ENCODE measurements around the gene STPG3. TPM values are rescaled to one million over a fixed set of nuclear protein-coding genes. Genes with fewer than 3 reads are reported as not detected.

STPG3 gene
- polyA plus RNA-seq, 1 of the 3 experiments (the other 2 are of a cell fraction): not detected

DNA sequence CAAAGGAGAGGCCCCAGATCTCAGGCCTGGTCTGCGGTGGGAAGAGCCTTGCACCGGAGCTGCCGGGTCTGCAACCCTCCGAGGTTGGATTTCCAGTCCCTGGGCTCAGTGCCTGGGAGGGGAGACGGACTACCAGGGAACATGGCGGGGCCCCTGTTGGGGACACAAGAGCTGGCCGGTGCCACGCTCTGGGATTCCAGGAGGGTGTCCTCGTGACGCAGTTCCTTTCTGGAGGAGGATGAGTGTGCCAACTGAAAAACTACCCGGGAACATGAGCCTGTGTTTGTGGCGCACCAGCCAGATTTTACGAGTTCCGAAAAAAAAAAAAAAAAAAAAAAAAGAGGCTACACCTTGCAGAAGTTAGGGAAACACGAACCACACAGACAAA is 42.0 kb downstream of the STPG3 start:
- ChIA-PET POLR2A (no interaction called here), CTCF (interaction anchor here (0.7 to 3.1 kb wide), 3 partner anchors 9 to 13 kb away, joined by 3 to 13 read pairs (median 4); partner anchors contain the start of gene NRARP)
- Histone ChIP-seq H3K4me3 (ENCODE audit: low read depth in 2 of 2, low read length in 1 of 2) (no peak overlapping the region), H3K36me3 (replicated peaks in 1 of 2; ENCODE audit: control insufficient read depth in 1 of 2, insufficient read depth in 2 of 2, low read length in 1 of 2) (no peaks in the 10 kb centered on the region), H3K79me2 (ENCODE audit: insufficient read depth) (no peaks in the 10 kb centered on the region), H3K4me2 (no peak overlapping the region), H3K27ac (ENCODE audit: low read depth in 2 of 2, low read length in 1 of 2) (no peak overlapping the region), H3F3A (replicated peaks; ENCODE audit: insufficient read depth) (no peaks in the 10 kb centered on the region), H2AFZ (ENCODE audit: low read depth) (no peak overlapping the region), H3K9ac (no peak overlapping the region), H3K27me3 (ENCODE audit: insufficient read depth) (no peaks in the 10 kb centered on the region), H3K9me2 (no peaks in the 10 kb centered on the region), H4K20me1 (ENCODE audit: insufficient read depth) (no peaks in the 10 kb centered on the region), H3K9me3 (no peaks in the 10 kb centered on the region), H3K4me1 (ENCODE audit: control insufficient read depth in 1 of 2, insufficient read depth in 2 of 2, low read depth in 1 of 2, low read length in 1 of 2) (peaks cover 0 to 19% of the 10 kb centered on the region in 2 experiments; a peak in 1 of 4 replicates)
- TF ChIP-seq JUND (IDR thresholded peaks at IDR 0.05) (no peak), RAD21 (IDR thresholded peaks at IDR 0.05; ENCODE audit: low read length) (no peak), NFIC (IDR thresholded peaks at IDR 0.05; ENCODE audit: borderline replicate concordance) (no peak), GATA2 (CRISPR knock-in tag; IDR thresholded peaks at IDR 0.05) (no peak), RCOR1 (IDR thresholded peaks at IDR 0.05; ENCODE audit: low read length) (no peak), MEF2A (IDR thresholded peaks at IDR 0.05; ENCODE audit: borderline replicate concordance, low read depth) (no peak), YY1 (IDR thresholded peaks at IDR 0.05; ENCODE audit: low read depth) (no peak), EP300 (IDR thresholded peaks at IDR 0.05; ENCODE audit: borderline replicate concordance in 1 of 2, low read depth in 1 of 2, low read length in 1 of 2) (no peak), GABPA (IDR thresholded peaks at IDR 0.05; ENCODE audit: low read depth) (no peak), TEAD4 (IDR thresholded peaks at IDR 0.05; ENCODE audit: borderline replicate concordance, insufficient read depth) (no peak), RXRA (IDR thresholded peaks at IDR 0.05; ENCODE audit: borderline replicate concordance, low read depth) (no peak), USF2 (IDR thresholded peaks at IDR 0.05; ENCODE audit: borderline replicate concordance, low read depth, low read length) (no peak), SIN3A (IDR thresholded peaks at IDR 0.05; ENCODE audit: borderline replicate concordance, low read depth, low read length) (no peak), NRF1 (IDR thresholded peaks at IDR 0.05; ENCODE audit: low read depth, low read length) (no peak), REST (IDR thresholded peaks at IDR 0.05; ENCODE audit: low read depth, low read length) (no peak), FOSL2 (IDR thresholded peaks at IDR 0.05; ENCODE audit: borderline replicate concordance, low read depth) (no peak), EZH2phosphoT487 (IDR thresholded peaks at IDR 0.05; ENCODE audit: borderline replicate concordance, low read depth) (no peak), CTCF (IDR thresholded peaks at IDR 0.05) (no peak), TCF12 (IDR thresholded peaks at IDR 0.05) (no peak)
- TF ChIP-seq, protein P1, sequence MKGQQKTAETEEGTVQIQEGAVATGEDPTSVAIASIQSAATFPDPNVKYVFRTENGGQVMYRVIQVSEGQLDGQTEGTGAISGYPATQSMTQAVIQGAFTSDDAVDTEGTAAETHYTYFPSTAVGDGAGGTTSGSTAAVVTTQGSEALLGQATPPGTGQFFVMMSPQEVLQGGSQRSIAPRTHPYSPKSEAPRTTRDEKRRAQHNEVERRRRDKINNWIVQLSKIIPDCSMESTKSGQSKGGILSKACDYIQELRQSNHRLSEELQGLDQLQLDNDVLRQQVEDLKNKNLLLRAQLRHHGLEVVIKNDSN (IDR thresholded peaks at IDR 0.05; ENCODE audit: borderline replicate concordance, low read depth): no peak
- 81% methylated on average over 15 of the region's 15 CpGs for WGBS (ENCODE audit: low lambda C conversion rate)
- DNase-seq: no peak

All from SK-N-SH (cell line).